ENCODE data around the gene NHEJ1.

DNA sequence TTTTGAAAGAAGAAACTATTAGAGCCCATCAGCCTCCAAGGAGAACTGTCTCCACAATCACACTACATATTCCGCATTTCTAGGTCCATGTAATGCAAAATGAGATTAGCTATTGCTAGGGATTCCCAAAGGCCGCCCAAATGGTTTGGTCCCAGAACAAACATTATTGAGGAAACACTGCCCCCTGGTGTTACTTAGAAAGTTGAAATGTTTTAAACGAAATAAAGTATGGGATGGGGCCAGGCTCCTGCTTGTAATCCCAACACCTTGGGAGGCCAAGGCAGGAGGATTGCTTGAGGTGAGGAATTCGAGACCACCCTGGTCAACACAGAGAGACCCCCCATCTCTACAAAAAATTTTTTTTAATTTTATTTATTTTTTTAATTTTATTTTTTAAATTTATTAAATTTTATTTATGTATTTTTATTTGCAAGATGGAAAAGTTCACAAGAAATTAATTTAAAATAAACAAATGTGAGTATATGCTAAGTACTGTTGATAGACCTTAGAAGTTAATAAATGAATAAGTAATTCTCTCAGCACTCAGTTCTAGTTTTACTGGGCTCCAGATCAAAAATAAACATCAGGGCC, 5.5 kb downstream of the NHEJ1 start:
- TF ChIP-seq, protein P1, sequence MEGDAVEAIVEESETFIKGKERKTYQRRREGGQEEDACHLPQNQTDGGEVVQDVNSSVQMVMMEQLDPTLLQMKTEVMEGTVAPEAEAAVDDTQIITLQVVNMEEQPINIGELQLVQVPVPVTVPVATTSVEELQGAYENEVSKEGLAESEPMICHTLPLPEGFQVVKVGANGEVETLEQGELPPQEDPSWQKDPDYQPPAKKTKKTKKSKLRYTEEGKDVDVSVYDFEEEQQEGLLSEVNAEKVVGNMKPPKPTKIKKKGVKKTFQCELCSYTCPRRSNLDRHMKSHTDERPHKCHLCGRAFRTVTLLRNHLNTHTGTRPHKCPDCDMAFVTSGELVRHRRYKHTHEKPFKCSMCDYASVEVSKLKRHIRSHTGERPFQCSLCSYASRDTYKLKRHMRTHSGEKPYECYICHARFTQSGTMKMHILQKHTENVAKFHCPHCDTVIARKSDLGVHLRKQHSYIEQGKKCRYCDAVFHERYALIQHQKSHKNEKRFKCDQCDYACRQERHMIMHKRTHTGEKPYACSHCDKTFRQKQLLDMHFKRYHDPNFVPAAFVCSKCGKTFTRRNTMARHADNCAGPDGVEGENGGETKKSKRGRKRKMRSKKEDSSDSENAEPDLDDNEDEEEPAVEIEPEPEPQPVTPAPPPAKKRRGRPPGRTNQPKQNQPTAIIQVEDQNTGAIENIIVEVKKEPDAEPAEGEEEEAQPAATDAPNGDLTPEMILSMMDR (conservative IDR thresholded peaks at IDR 0.05 in 1 of 2, IDR thresholded peaks at IDR 0.05 in 1 of 2; ENCODE audit: extremely low read depth in 1 of 2, insufficient read depth in 1 of 2, low read depth in 1 of 2, low read length in 2 of 2): peak; percentile 23 to 61
- TF ChIP-seq EZH2 (IDR thresholded peaks at IDR 0.05; ENCODE audit: borderline replicate concordance, low read length): no peak
